Right cardiac atrium (tissue), 5 donors: Measurements from ENCODE around the gene GSS. TPM values are rescaled to one million over a fixed set of nuclear protein-coding genes. Genes with fewer than 3 reads are reported as not detected.
A peak's percentile ranks its signal among the peaks of the same experiment; 100 is the strongest.

ENCODE experiments used
- ATAC-seq, 2 donors: fragments of 200-7000 bp; cut with Tn5 transposase; one replicate each; pipeline versions ENCODE4 v1.8.0 to v1.9.1; 2020; ENCODE audit warnings: moderate library complexity in 2 of 2, mild to moderate bottlenecking in 1 of 2
- DNase-seq, 3 donors: peaks; one replicate each; pipeline ENCODE4 v3.0.0-alpha.2; 2020
- H3K27ac ChIP-seq: one replicate; pipeline ENCODE4 v1.5.1; 2013; ENCODE audit warnings: mild to moderate bottlenecking, low read length, control low read depth, moderate library complexity
- H3K27me3 ChIP-seq: one replicate; pipeline ENCODE4 v1.6.1; 2013; ENCODE audit not compliant: control insufficient read depth, insufficient read depth
- H3K4me1 ChIP-seq: one replicate; pipeline ENCODE4 v1.6.1; 2013; ENCODE audit warnings: low read length; ENCODE audit not compliant: control insufficient read depth, insufficient read depth
- H3K4me3 ChIP-seq: one replicate; pipeline ENCODE4 v1.5.1; 2013; ENCODE audit warnings: low read length, control low read depth
- H3K9me3 ChIP-seq: one replicate; pipeline ENCODE4 v1.6.1; 2013; ENCODE audit warnings: low read length; ENCODE audit not compliant: control insufficient read depth
- WGBS: extraction: QIAGEN DNeasy Blood & Tissue Kit; methylation state at CpG from one replicate; pipeline ENCODE4 v1.1.7; 2013; 5-methylcytosine and 5-hydroxymethylcytosine counted together
- intact Hi-C, 4 donors: fragments of 100-400 bp; cut with DNase I; formaldehyde crosslinking; loops; one replicate each; pipeline versions ENCODE4 v1.11.0 to v1.14.0; 2022 to 2023
- polyA plus RNA-seq: library from polyadenylated mRNA; stranded (reverse); fragments of 200-250 nt; gene quantifications from one replicate; pipeline ENCODE4 v1.2.3, GENCODE V29; 2013
- total RNA-seq, 4 donors: library from RNA; stranded (reverse); fragmentation: NEBNext Ultra II Directional; extraction: Animal tissue kit (Norgen Biotek cat#: 25700); gene quantifications; one replicate each; pipeline ENCODE4 v1.2.1, GENCODE V29; 2021
- donor health status: healthy with polysubstance abuse.
- donor health status: DM: no; HTN: yes; CAD: no.
- donor health status: DM: no; HTN: no; CAD: no.
- donor health status: DM: no; HTN: yes; CAD: no; lungs with severe emphysema.
- donor health status: DM: yes; HTN: yes; CAD: no.

GSS gene
- total and polyA plus RNA-seq, 5 donors, result 23.6 to 37.7 (median 27.0) TPM

- Histone ChIP-seq H3K27me3 (no peaks in the 10 kb centered on the region), H3K9me3 (no peaks in the 10 kb centered on the region), H3K27ac (no peak overlapping the region), H3K4me1 (no peaks in the 10 kb centered on the region), H3K4me3 (no peak overlapping the region)
- peak in 1 of 3 donors; percentile 27 for DNase-seq
- 57% methylated on average over 10 of the region's 10 CpGs for WGBS
- intact Hi-C loops, result no loop called here
- ATAC-seq, result no peak
Observed at GRCh38 chr20:34999782-35000181, 44.2 kb upstream of the GSS start.

DNA sequence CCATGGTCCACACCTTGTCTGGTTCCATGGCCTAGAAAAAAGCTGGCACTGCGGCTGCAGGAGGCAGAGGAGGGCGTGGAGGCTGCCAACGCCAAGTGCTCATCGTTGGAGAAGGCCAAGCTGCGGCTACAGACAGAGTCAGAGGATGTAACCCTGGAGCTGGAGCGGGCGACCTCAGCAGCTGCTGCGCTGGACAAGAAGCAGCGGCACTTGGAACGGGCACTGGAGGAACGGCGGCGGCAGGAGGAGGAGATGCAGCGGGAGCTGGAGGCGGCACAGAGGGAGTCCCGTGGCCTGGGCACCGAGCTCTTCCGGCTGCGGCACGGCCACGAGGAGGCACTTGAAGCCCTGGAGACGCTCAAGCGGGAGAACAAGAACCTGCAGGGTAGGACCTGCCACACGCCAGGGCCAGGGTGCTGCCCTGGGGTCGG is 43.4 kb upstream of the GSS start:
- Histone ChIP-seq H3K27me3 (no peaks in the 10 kb centered on the region), H3K27ac (no peak overlapping the region), H3K4me3 (no peak overlapping the region), H3K4me1 (no peaks in the 10 kb centered on the region), H3K9me3 (no peaks in the 10 kb centered on the region)
- intact Hi-C loops, result no loop called here
- 90% methylated on average over 25 of the region's 25 CpGs for WGBS
- ATAC-seq, result no peak
- peak in 1 of 3 donors; percentile 55 for DNase-seq

GRCh38 chr20:34998331-34998950 is 42.8 kb upstream of the GSS start:
- peak in 2 of 3 donors; percentile 41 to 56 for DNase-seq
- intact Hi-C loops, result no loop called here

DNA sequence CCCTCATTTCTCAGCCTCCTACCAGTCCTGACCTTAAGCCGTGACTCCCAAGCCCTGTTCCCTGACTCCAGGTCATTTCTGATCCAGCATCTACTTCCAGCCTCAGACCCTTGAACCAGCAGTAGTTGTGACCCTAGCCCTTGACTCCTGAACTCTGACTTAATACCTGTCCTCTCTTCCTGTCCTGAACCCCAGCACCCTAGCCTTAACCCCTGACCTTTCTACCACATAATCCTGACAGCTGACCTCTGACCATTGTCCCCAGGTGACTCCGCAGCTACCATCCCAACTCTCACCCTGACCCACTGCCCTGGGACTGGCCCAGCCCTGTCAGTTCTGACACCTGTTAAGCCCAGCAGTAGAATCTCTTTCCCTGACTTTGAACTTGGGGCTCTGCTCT is 42.2 kb upstream of the GSS start:
- WGBS, result 94% methylated on average over 2 of the region's 2 CpGs
- Histone ChIP-seq H3K4me1 (no peaks in the 10 kb centered on the region), H3K27me3 (no peaks in the 10 kb centered on the region), H3K27ac (no peak overlapping the region), H3K4me3 (no peak overlapping the region), H3K9me3 (no peaks in the 10 kb centered on the region)
- intact Hi-C loops, result no loop called here
- no peak for ATAC-seq
- DNase-seq, result peak in 2 of 3 donors; percentile 1 to 30

More at GRCh38 chr20:34998331-34998950, 42.8 kb upstream of the GSS start:
- H3K27me3 ChIP-seq, result no peaks in the 10 kb centered on the region
- H3K4me3 ChIP-seq, result no peak overlapping the region
- WGBS, result 89% methylated on average over 28 of the region's 28 CpGs
- H3K27ac ChIP-seq, result no peak overlapping the region
- no peaks in the 10 kb centered on the region for H3K9me3 ChIP-seq
- no peak for ATAC-seq
- H3K4me1 ChIP-seq, result no peaks in the 10 kb centered on the region

GRCh38 chr20:34997131-34997561 is 41.5 kb upstream of the GSS start:
- H3K4me3 ChIP-seq, result no peak overlapping the region
- ATAC-seq (peak in 1 of 2 donors; percentile 8), DNase-seq (peak in 2 of 3 donors; percentile 74 to 83)
- no peaks in the 10 kb centered on the region for H3K27me3 ChIP-seq
- H3K27ac ChIP-seq, result no peak overlapping the region
- no peaks in the 10 kb centered on the region for H3K4me1 ChIP-seq
- WGBS, result 43% methylated on average over 39 of the region's 39 CpGs
- intact Hi-C loops, result no loop called here
- no peaks in the 10 kb centered on the region for H3K9me3 ChIP-seq

DNA sequence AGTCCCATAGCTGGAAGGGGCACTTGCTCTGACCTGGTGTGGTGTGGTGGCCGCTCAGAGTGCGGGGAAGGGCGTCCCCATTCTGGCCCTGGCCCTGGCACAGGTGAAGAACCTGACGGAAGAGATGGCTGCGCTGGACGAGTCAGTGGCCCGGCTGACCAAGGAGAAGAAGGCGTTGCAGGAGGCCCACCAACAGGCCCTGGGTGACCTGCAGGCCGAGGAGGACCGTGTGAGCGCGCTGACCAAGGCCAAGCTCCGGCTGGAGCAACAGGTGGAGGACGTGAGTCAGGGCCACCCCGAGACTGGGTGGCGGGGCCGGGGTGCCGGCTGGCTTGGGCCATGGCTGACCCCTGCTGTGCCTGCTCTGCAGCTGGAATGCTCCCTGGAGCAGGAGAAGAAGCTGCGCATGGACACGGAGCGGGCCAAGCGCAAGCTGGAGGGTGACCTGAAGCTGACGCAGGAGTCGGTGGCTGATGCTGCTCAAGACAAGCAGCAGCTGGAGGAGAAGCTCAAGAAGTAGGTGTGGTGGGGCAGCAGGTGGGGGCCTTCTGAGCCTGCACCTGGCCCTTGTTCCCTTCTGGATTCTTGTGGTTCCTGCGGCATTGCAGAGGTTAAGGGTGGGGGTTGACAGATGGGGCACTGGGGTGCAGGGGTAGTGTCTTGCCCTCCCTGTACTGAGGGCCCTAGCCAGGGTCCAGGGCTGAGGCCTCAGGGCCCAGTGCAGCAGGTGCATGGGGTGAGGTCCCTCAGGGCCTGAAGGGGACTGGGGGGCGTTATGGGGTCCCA is 40.8 kb upstream of the GSS start:
- Histone ChIP-seq H3K27me3 (no peaks in the 10 kb centered on the region), H3K9me3 (no peaks in the 10 kb centered on the region), H3K27ac (no peak overlapping the region), H3K4me3 (no peak overlapping the region), H3K4me1 (no peaks in the 10 kb centered on the region)
- intact Hi-C loops, result no loop called here
- WGBS, result 93% methylated on average over 26 of the region's 26 CpGs
- no peak for ATAC-seq
- peak in 2 of 3 donors; percentile 51 to 66 for DNase-seq

DNA sequence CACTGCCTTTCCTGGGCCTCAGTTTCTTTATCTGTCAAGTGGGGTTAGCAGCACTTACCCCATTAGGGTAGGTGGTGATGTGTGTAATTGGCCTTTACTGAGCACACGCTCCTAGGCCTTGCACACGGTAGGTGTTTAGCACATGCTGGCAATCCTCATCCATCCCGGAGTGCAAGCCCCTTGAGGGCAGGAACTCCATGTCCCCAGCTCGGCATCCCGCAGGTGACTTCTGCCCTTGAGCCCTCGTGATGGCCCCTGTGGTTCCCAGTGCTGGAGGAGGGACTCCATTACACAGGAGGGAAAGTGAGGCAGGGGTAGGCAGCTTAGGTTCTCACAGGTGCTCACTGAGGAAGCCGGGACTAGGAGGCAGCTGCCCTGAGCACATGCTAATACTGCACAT is 40.1 kb upstream of the GSS start:
- ATAC-seq (no peak), DNase-seq (peak in 1 of 3 donors; percentile 23)
- Histone ChIP-seq H3K4me1 (no peaks in the 10 kb centered on the region), H3K4me3 (no peak overlapping the region), H3K27me3 (no peaks in the 10 kb centered on the region), H3K9me3 (no peaks in the 10 kb centered on the region), H3K27ac (no peak overlapping the region)
- intact Hi-C loops, result no loop called here
- WGBS, result 95% methylated on average over 7 of the region's 7 CpGs

DNA sequence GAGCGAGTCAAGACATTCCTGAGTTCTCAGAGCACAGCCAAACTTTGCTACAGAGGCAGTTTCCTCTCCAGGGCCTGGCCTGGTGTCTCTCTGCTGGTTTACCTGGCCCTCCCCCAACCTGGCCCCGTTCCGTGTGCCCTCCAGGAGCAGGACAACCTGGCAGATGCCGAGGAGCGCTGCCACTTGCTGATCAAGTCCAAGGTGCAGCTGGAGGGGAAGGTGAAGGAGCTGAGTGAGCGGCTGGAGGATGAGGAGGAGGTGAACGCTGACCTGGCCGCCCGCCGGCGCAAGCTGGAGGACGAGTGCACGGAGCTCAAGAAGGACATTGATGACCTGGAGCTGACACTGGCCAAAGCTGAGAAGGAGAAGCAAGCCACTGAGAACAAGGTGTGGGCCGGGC is 39.6 kb upstream of the GSS start:
- H3K27ac ChIP-seq, result no peak overlapping the region
- no peaks in the 10 kb centered on the region for H3K4me1 ChIP-seq
- no peak overlapping the region for H3K4me3 ChIP-seq
- peak in 2 of 3 donors; percentile 47 to 48 for DNase-seq
- ATAC-seq, result no peak
- WGBS, result 89% methylated on average over 14 of the region's 14 CpGs
- intact Hi-C loops, result no loop called here
- no peaks in the 10 kb centered on the region for H3K9me3 ChIP-seq
- no peaks in the 10 kb centered on the region for H3K27me3 ChIP-seq

GRCh38 chr20:34994509-34995131 is 39.0 kb upstream of the GSS start:
- no peak overlapping the region for H3K27ac ChIP-seq
- DNase-seq (peak in 2 of 3 donors; percentile 21 to 37), ATAC-seq (no peak)
- no peaks in the 10 kb centered on the region for H3K4me1 ChIP-seq
- intact Hi-C loops, result no loop called here
- H3K4me3 ChIP-seq, result no peak overlapping the region
- H3K27me3 ChIP-seq, result no peaks in the 10 kb centered on the region
- WGBS, result 77% methylated on average over 14 of the region's 14 CpGs
- H3K9me3 ChIP-seq, result no peaks in the 10 kb centered on the region

DNA sequence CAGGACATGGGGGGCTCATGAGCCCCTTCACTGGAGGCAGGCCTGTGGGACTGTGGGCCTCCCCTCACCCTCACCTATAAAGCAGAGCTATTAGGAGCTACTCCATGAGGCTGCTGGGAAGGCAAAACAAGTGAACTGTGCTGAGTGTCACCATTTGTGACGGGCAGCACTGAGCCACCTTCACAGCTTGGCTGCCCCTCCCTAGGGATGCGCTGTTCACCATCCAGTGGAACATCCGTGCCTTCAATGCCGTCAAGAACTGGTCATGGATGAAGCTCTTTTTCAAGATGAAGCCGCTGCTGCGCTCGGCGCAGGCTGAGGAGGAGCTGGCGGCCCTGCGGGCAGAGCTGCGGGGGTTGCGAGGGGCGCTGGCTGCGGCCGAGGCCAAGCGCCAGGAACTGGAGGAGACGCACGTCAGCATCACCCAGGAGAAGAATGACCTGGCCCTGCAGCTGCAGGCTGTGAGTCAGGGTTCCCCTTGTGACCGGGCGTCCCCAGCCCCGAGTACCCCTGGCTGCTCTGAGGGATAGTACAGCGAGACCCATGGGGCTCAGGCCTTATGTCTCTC is 38.4 kb upstream of the GSS start:
- Histone ChIP-seq H3K4me1 (no peaks in the 10 kb centered on the region), H3K9me3 (no peaks in the 10 kb centered on the region), H3K27ac (no peak overlapping the region), H3K4me3 (no peak overlapping the region), H3K27me3 (no peaks in the 10 kb centered on the region)
- intact Hi-C loops, result no loop called here
- ATAC-seq, result peak in 1 of 2 donors; percentile 9
- 84% methylated on average over 22 of the region's 22 CpGs for WGBS
- peak in 2 of 3 donors; percentile 41 to 68 for DNase-seq
